ENCODE results near the gene CDH15. TPM values are rescaled to one million over a fixed set of nuclear protein-coding genes. Genes with fewer than 3 reads are reported as not detected.
"Not testable (repeated sequence)": the region's sequence is repeated elsewhere in the genome, so short reads cannot be mapped to it uniquely, and the experiment has no call there.

The CDH15 gene
- total and polyA plus RNA-seq, 9 donors = 0.10 to 0.45 (median 0.30) TPM; not detected in 5

DNA sequence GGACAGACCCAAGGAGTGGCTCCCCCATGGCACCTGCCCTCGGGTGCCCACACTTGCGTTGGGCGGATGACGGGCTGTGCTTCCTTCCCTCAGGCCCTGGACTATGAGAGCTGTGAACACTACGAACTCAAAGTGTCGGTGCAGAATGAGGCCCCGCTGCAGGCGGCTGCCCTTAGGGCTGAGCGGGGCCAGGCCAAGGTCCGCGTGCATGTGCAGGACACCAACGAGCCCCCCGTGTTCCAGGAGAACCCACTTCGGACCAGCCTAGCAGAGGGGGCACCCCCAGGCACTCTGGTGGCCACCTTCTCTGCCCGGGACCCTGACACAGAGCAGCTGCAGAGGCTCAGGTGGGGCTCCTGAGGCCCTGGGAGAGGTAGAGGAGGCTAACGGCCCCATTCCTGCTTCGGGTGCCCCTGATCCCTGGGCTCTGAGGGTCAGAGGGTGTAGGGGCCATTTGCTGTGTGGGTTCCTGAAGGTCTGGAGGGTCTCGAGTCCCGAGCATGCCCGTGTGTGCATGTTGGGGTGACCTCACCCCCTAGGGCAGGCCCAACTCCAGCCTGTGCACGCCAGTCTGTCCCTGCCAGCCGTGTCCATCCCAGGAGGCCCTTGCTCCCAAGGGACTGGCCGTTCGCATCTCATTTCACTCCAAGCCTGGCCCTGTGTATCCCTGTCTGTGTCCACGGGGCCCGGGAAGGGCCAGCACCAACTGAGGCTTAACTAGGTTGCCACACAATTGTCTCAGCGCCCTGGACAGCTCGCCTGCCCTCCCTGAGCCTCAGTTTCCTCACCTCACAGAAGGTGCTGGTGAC, 18.8 kb downstream of the CDH15 start:
- Histone ChIP-seq H3K27me3 (no peaks in the 10 kb centered on the region), H3K4me1 (ENCODE audit: insufficient read depth) (peaks cover 6% of the 10 kb centered on the region), H3K27ac (no peak overlapping the region), H3K9me3 (no peaks in the 10 kb centered on the region), H3K4me3 (no peak overlapping the region), H3K36me3 (no peaks in the 10 kb centered on the region)
- peak in 1 of 5 donors; percentile 17 for DNase-seq
- intact Hi-C loops (cut with DNase I) = no loop called here
- TF ChIP-seq EP300 (IDR thresholded peaks at IDR 0.05) (no peak), POLR2A (IDR thresholded peaks at IDR 0.05) (no peak)
- TF ChIP-seq, protein P1, sequence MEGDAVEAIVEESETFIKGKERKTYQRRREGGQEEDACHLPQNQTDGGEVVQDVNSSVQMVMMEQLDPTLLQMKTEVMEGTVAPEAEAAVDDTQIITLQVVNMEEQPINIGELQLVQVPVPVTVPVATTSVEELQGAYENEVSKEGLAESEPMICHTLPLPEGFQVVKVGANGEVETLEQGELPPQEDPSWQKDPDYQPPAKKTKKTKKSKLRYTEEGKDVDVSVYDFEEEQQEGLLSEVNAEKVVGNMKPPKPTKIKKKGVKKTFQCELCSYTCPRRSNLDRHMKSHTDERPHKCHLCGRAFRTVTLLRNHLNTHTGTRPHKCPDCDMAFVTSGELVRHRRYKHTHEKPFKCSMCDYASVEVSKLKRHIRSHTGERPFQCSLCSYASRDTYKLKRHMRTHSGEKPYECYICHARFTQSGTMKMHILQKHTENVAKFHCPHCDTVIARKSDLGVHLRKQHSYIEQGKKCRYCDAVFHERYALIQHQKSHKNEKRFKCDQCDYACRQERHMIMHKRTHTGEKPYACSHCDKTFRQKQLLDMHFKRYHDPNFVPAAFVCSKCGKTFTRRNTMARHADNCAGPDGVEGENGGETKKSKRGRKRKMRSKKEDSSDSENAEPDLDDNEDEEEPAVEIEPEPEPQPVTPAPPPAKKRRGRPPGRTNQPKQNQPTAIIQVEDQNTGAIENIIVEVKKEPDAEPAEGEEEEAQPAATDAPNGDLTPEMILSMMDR (IDR thresholded peaks at IDR 0.05) = no peak
- 72 to 78% (median 76%) methylated on average over 22 to 28 of the region's 28 CpGs for WGBS, 3 donors

- Histone ChIP-seq H3K4me1 (ENCODE audit: insufficient read depth) (peaks cover 6% of the 10 kb centered on the region), H3K36me3 (no peaks in the 10 kb centered on the region), H3K27ac (no peak overlapping the region), H3K4me3 (no peak overlapping the region), H3K9me3 (no peaks in the 10 kb centered on the region), H3K27me3 (no peaks in the 10 kb centered on the region)
- intact Hi-C loops (cut with DNase I) = no loop called here
- no peak for TF ChIP-seq POLR2A (IDR thresholded peaks at IDR 0.05)
- TF ChIP-seq EP300 (IDR thresholded peaks at IDR 0.05) = no peak
- TF ChIP-seq, protein P1 (IDR thresholded peaks at IDR 0.05) = no peak
- 25 to 55% (median 38%) methylated on average over 33 to 44 of the region's 44 CpGs for WGBS, 3 donors
- DNase-seq = peak in 2 of 5 donors; percentile 50 to 56
Observed at GRCh38 chr16:89191033-89191900, 19.7 kb downstream of the CDH15 start.

- intact Hi-C loops (cut with DNase I) = no loop called here
- Histone ChIP-seq H3K4me1 (ENCODE audit: insufficient read depth) (peaks cover 6% of the 10 kb centered on the region), H3K9me3 (no peaks in the 10 kb centered on the region), H3K27me3 (no peaks in the 10 kb centered on the region), H3K36me3 (no peaks in the 10 kb centered on the region), H3K4me3 (peak overlapping the region; percentile 38), H3K27ac (no peak overlapping the region)
- DNase-seq = peak in 1 of 5 donors; percentile 50
- TF ChIP-seq, protein P1 (IDR thresholded peaks at IDR 0.05) = no peak
- TF ChIP-seq POLR2A (IDR thresholded peaks at IDR 0.05) (no peak), EP300 (IDR thresholded peaks at IDR 0.05) (no peak)
- 0 to 6% (median 3%) methylated on average over 5 to 19 of the region's 19 CpGs for WGBS, 3 donors
Observed at GRCh38 chr16:89191901-89192185, 20.3 kb downstream of the CDH15 start.

DNA sequence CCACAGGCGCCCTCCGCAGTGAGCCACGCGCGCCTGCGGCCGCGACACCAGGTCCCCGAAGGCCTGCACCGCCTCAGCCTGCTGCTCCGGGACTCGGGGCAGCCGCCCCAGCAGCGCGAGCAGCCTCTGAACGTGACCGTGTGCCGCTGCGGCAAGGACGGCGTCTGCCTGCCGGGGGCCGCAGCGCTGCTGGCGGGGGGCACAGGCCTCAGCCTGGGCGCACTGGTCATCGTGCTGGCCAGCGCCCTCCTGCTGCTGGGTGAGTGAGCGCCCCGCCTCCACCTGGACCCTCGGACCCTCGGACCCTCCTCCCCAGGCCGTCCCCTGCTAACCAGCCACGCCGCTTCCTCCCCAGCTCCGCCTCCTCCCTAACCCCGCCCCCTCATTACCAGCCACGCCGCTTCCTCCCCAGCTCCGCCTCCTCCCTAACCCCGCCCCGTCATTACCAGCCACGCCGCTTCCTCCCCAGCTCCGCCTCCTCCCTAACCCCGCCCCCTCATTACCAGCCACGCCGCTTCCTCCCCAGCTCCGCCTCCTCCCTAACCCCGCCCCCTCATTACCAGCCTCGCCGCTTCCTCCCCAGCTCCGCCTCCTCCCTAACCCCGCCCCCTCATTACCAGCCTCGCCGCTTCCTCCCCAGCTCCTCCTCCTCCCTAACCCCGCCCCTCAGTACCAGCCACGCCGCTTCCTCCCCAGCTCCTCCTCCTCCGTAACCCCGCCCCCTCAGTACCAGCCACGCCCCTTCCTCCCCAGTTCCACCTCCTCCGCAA, 20.8 kb downstream of the CDH15 start:
- H3K27me3 ChIP-seq; H3K36me3 ChIP-seq; H3K4me1 ChIP-seq (ENCODE audit: insufficient read depth); H3K27ac ChIP-seq; intact Hi-C loops (cut with DNase I); H3K9me3 ChIP-seq: not testable (repeated sequence)
- peak overlapping the region; percentile 38 for H3K4me3 ChIP-seq
- 2 to 5% (median 4%) methylated on average over 23 to 62 of the region's 63 CpGs for WGBS, 3 donors
- peak; percentile 79 to 91 (median 87) for DNase-seq

All from ovary (tissue), 9 donors.